Activated T-cell treated with anti-CD3 and anti-CD28 coated beads, Interleukin-2, amount 50 U/mL, for 48 hours (primary cell): ENCODE data around the gene ENG.

Source experiments
- DNase-seq, 2 experiments: peaks; one replicate each; pipeline ENCODE4 v3.0.0-alpha.2; 2020

The ENG gene

GRCh38 chr9:127772603-127773002, 81.9 kb downstream of the ENG start:
- DNase-seq, result no peak

GRCh38 chr9:127771570-127772189, 82.8 kb downstream of the ENG start:
- DNase-seq, result no peak

- DNase-seq, result peak; percentile 97 to 99
These were observed 83.4 kb downstream of the ENG start for GRCh38 chr9:127770905-127771569.

GRCh38 chr9:127770583-127770904, 83.9 kb downstream of the ENG start:
- DNase-seq, result no peak

GRCh38 chr9:127769929-127770582, 84.4 kb downstream of the ENG start:
- no peak for DNase-seq

- no peak for DNase-seq
These were observed 85.4 kb downstream of the ENG start for GRCh38 chr9:127769101-127769500.

GRCh38 chr9:127768698-127769097, 85.8 kb downstream of the ENG start:
- DNase-seq, result no peak

GRCh38 chr9:127767909-127768331, 86.5 kb downstream of the ENG start:
- DNase-seq, result no peak

- no peak for DNase-seq
These were observed 87.0 kb downstream of the ENG start for GRCh38 chr9:127767410-127767809.

- no peak for DNase-seq
These were observed 89.0 kb downstream of the ENG start for GRCh38 chr9:127765418-127765817.
